Loucy (cell line): Measurements from ENCODE around the gene XRCC3.

Source experiments
- H2AFZ ChIP-seq: fragments of 200-600 bp; sonication (generic); 2 replicates; pipeline ENCODE4 v1.6.0; 2016; ENCODE audit warnings: antibody characterized with exemption, mild to moderate bottlenecking, low read length, moderate library complexity
- H3F3A ChIP-seq: fragments of 200-600 bp; 2 replicates; pipeline ENCODE4 v1.6.0; 2016; ENCODE audit warnings: antibody characterized with exemption, low read depth, mild to moderate bottlenecking
- H3K27me3 ChIP-seq: fragments of 200-600 bp; sonication (generic); 2 replicates; pipeline ENCODE4 v1.6.1; 2014; ENCODE audit warnings: low read length, mild to moderate bottlenecking; ENCODE audit not compliant: insufficient read depth, poor library complexity, severe bottlenecking
- H3K36me3 ChIP-seq: fragments of 200-600 bp; sonication (generic); 2 replicates; pipeline ENCODE4 v1.6.1; 2016; ENCODE audit warnings: low read length; ENCODE audit not compliant: insufficient read depth
- H3K4me1 ChIP-seq: fragments of 200-600 bp; sonication (generic); 2 replicates; pipeline ENCODE4 v1.5.1; 2014; ENCODE audit warnings: low read length, mild to moderate bottlenecking; ENCODE audit not compliant: insufficient read depth, poor library complexity, severe bottlenecking
- H3K4me2 ChIP-seq: fragments of 200-600 bp; sonication (generic); 2 replicates; pipeline ENCODE4 v1.6.0; 2014; ENCODE audit warnings: antibody characterized with exemption, low read length, low read depth, mild to moderate bottlenecking; ENCODE audit not compliant: poor library complexity, severe bottlenecking
- H3K4me3 ChIP-seq: fragments of 200-600 bp; sonication (generic); 2 replicates; pipeline ENCODE4 v1.5.1; 2014; ENCODE audit warnings: low read length, mild to moderate bottlenecking, mixed read lengths; ENCODE audit not compliant: poor library complexity, severe bottlenecking
- H3K79me2 ChIP-seq: fragments of 200-600 bp; sonication (generic); 2 replicates; pipeline ENCODE4 v1.6.1; 2014; ENCODE audit warnings: low read length; ENCODE audit not compliant: insufficient read depth
- H3K9ac ChIP-seq: fragments of 200-600 bp; sonication (generic); 2 replicates; pipeline ENCODE4 v1.6.0; 2014; ENCODE audit warnings: mild to moderate bottlenecking, low read depth, low read length, moderate library complexity; ENCODE audit not compliant: poor library complexity, severe bottlenecking
- H3K9me2 ChIP-seq: fragments of 200-600 bp; sonication (generic); replicated peaks from 2 replicates; pipeline ENCODE4 v1.6.1; 2016; ENCODE audit warnings: low read depth, low read length, mixed read lengths
- H3K9me3 ChIP-seq: fragments of 200-600 bp; sonication (generic); 2 replicates; pipeline ENCODE4 v1.6.1; 2014; ENCODE audit warnings: mild to moderate bottlenecking, antibody characterized with exemption, low read length, low read depth; ENCODE audit not compliant: insufficient read depth
- H4K20me1 ChIP-seq: fragments of 200-600 bp; sonication (generic); 2 replicates; pipeline ENCODE4 v1.6.0; 2014; ENCODE audit warnings: antibody characterized with exemption, low read length, mild to moderate bottlenecking; ENCODE audit not compliant: insufficient read depth, poor library complexity, severe bottlenecking
- EZH2phosphoT487 ChIP-seq: fragments of 200-600 bp; IDR thresholded peaks from 2 replicates; pipeline ENCODE4 v1.6.1; 2018; ENCODE audit warnings: antibody characterized with exemption, mild to moderate bottlenecking, moderate library complexity, borderline replicate concordance
- TF ChIP-seq, protein P1 (sequence below): fragments of 200-600 bp; sonication (generic); conservative IDR thresholded peaks from 2 replicates; pipeline ENCODE4 v1.5.1; 2014; ENCODE audit warnings: mild to moderate bottlenecking, antibody characterized with exemption, low read length

XRCC3 gene

DNA sequence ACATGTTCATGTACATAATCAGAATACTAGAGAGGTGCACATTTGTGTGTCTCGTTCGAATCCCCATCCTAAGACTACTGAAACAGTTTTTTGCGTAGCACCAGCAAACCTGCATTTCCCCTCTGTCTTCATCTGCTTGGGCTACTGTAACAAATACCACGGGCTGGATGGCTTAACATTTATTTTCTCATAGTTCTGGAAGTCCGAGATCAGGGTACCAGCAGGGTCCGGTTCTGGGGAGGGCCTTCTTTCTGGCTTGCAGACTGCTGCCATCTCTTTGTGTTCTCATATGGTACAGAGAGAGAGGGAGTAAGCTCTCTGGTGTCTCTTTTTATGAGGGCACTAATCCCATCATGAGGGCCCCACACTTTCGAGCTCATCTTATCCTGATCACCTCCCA is 55.6 kb downstream of the XRCC3 start:
- no peak for TF ChIP-seq EZH2phosphoT487
- TF ChIP-seq, protein P1, sequence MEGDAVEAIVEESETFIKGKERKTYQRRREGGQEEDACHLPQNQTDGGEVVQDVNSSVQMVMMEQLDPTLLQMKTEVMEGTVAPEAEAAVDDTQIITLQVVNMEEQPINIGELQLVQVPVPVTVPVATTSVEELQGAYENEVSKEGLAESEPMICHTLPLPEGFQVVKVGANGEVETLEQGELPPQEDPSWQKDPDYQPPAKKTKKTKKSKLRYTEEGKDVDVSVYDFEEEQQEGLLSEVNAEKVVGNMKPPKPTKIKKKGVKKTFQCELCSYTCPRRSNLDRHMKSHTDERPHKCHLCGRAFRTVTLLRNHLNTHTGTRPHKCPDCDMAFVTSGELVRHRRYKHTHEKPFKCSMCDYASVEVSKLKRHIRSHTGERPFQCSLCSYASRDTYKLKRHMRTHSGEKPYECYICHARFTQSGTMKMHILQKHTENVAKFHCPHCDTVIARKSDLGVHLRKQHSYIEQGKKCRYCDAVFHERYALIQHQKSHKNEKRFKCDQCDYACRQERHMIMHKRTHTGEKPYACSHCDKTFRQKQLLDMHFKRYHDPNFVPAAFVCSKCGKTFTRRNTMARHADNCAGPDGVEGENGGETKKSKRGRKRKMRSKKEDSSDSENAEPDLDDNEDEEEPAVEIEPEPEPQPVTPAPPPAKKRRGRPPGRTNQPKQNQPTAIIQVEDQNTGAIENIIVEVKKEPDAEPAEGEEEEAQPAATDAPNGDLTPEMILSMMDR, result no peak
- Histone ChIP-seq H3K36me3 (peaks cover 79% of the 10 kb centered on the region; the same call in 1 of the 2 replicates), H2AFZ (no peak overlapping the region), H3K79me2 (no peaks in the 10 kb centered on the region), H3K4me2 (no peak overlapping the region), H3K27me3 (no peaks in the 10 kb centered on the region), H4K20me1 (no peaks in the 10 kb centered on the region), H3F3A (no peaks in the 10 kb centered on the region), H3K9me3 (no peaks in the 10 kb centered on the region), H3K4me3 (no peak overlapping the region), H3K9ac (no peak overlapping the region), H3K9me2 (no peaks in the 10 kb centered on the region), H3K4me1 (no peaks in the 10 kb centered on the region)

DNA sequence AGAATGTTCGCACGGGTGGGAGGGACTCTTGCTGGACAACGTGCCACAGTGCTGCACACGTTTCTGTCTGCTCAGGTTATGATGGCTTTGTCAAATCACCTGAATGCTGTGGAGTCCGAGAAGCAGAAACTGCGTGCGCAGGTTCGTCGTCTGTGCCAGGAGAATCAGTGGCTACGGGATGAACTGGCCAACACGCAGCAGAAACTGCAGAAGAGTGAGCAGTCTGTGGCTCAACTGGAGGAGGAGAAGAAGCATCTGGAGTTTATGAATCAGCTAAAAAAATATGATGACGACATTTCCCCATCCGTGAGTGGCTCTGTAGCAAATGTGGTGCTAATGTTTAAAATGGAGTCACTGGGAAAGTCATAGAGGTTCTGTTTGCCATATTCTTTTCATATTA is 57.8 kb downstream of the XRCC3 start:
- Histone ChIP-seq H3K79me2 (peaks cover 11% of the 10 kb centered on the region; the same call in 1 of the 2 replicates), H3K36me3 (peaks cover 78% of the 10 kb centered on the region; the same call in 1 of the 2 replicates), H3F3A (no peaks in the 10 kb centered on the region), H3K27me3 (no peaks in the 10 kb centered on the region), H3K9me3 (no peaks in the 10 kb centered on the region), H3K9ac (no peak overlapping the region), H3K4me1 (no peaks in the 10 kb centered on the region), H3K4me3 (no peak overlapping the region), H3K9me2 (no peaks in the 10 kb centered on the region), H2AFZ (no peak overlapping the region), H4K20me1 (peaks cover 4% of the 10 kb centered on the region), H3K4me2 (no peak overlapping the region)
- TF ChIP-seq, protein P1, result no peak
- no peak for TF ChIP-seq EZH2phosphoT487

DNA sequence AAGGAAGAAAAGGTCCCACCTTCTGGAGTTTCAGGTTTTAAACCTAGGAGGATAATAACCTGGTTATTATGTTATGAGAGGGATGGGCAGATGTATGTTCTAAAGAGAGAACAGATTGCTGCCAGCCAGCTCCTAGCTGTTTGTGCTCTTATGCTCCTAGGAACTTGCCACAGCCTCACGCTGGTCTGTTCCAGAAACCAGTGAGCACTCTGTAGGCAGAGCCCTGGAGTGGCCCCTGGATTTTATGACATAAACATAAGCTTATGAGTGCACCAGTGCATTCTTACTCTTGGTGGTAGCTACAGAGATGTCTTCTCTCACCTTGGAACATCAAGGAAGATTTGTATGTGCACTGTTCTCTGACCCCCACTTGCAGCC is 58.5 kb downstream of the XRCC3 start:
- H4K20me1 ChIP-seq, result peaks cover 10% of the 10 kb centered on the region
- H3K9ac ChIP-seq, result no peak overlapping the region
- H3K4me1 ChIP-seq, result no peaks in the 10 kb centered on the region
- no peaks in the 10 kb centered on the region for H3K9me2 ChIP-seq
- TF ChIP-seq EZH2phosphoT487, result no peak
- TF ChIP-seq, protein P1, result no peak
- no peak overlapping the region for H3K4me2 ChIP-seq
- H3F3A ChIP-seq, result no peaks in the 10 kb centered on the region
- no peaks in the 10 kb centered on the region for H3K9me3 ChIP-seq
- H3K79me2 ChIP-seq, result peaks cover 18% of the 10 kb centered on the region
- H3K36me3 ChIP-seq, result peaks cover 72% of the 10 kb centered on the region; the same call in 1 of the 2 replicates
- no peak overlapping the region for H2AFZ ChIP-seq
- H3K27me3 ChIP-seq, result no peaks in the 10 kb centered on the region
- no peak overlapping the region for H3K4me3 ChIP-seq
